ENCODE data around the gene C22orf39. TPM values are rescaled to one million over a fixed set of nuclear protein-coding genes. Genes with fewer than 3 reads are reported as not detected.

Gene C22orf39
- polyA plus RNA-seq, 1 of the 3 experiments (the other 2 are of a cell fraction): 17.7 TPM

- Histone ChIP-seq H2AFZ (ENCODE audit: low read depth) (no peak overlapping the region), H3K4me1 (ENCODE audit: control insufficient read depth in 1 of 2, insufficient read depth in 2 of 2, low read depth in 1 of 2, low read length in 1 of 2) (no peaks in the 10 kb centered on the region)
Observed at GRCh38 chr22:19494001-19494560, 46.6 kb upstream of the C22orf39 start.

GRCh38 chr22:19492504-19493174, 45.1 kb upstream of the C22orf39 start:
- DNase-seq: no peak
- ChIA-PET POLR2A (no interaction called here), CTCF (interaction anchor here (3.9 kb wide), 1 partner anchor 139 kb away, joined by 39 read pairs; no protein-coding TSS in a partner anchor)
- Histone ChIP-seq H3K9me3 (no peaks in the 10 kb centered on the region), H4K20me1 (ENCODE audit: insufficient read depth) (no peaks in the 10 kb centered on the region), H3K79me2 (ENCODE audit: insufficient read depth) (no peaks in the 10 kb centered on the region), H3K4me1 (ENCODE audit: control insufficient read depth in 1 of 2, insufficient read depth in 2 of 2, low read depth in 1 of 2, low read length in 1 of 2) (no peaks in the 10 kb centered on the region), H3K9me2 (no peaks in the 10 kb centered on the region), H3K27me3 (ENCODE audit: insufficient read depth) (no peaks in the 10 kb centered on the region), H3K4me3 (ENCODE audit: low read depth in 2 of 2, low read length in 1 of 2) (no peak overlapping the region), H2AFZ (ENCODE audit: low read depth) (no peak overlapping the region), H3K27ac (ENCODE audit: low read depth in 2 of 2, low read length in 1 of 2) (no peak overlapping the region), H3K4me2 (no peak overlapping the region), H3F3A (replicated peaks; ENCODE audit: insufficient read depth) (peaks cover 3% of the 10 kb centered on the region), H3K36me3 (replicated peaks in 1 of 2; ENCODE audit: control insufficient read depth in 1 of 2, insufficient read depth in 2 of 2, low read length in 1 of 2) (peaks cover 5 to 6% of the 10 kb centered on the region in 2 experiments), H3K9ac (no peak overlapping the region)
- TF ChIP-seq FOXM1 (IDR thresholded peaks at IDR 0.05; ENCODE audit: low read depth) (no peak), EZH2phosphoT487 (IDR thresholded peaks at IDR 0.05; ENCODE audit: borderline replicate concordance, low read depth) (no peak), YY1 (IDR thresholded peaks at IDR 0.05; ENCODE audit: low read depth) (no peak), ZBTB33 (IDR thresholded peaks at IDR 0.05; ENCODE audit: borderline replicate concordance, low read depth) (no peak), TEAD4 (IDR thresholded peaks at IDR 0.05; ENCODE audit: borderline replicate concordance, insufficient read depth) (no peak), MEF2A (IDR thresholded peaks at IDR 0.05; ENCODE audit: borderline replicate concordance, low read depth) (no peak), SMC3 (IDR thresholded peaks at IDR 0.05; ENCODE audit: low read depth, low read length) (no peak), RAD21 (IDR thresholded peaks at IDR 0.05; ENCODE audit: low read length) (no peak), FOXJ3 (CRISPR knock-in tag; IDR thresholded peaks at IDR 0.05) (no peak)
- 92% methylated on average over 5 of the region's 6 CpGs for WGBS (ENCODE audit: low lambda C conversion rate)

More at GRCh38 chr22:19494001-19494560, 46.6 kb upstream of the C22orf39 start:
- Histone ChIP-seq H3K27ac (ENCODE audit: low read depth in 2 of 2, low read length in 1 of 2) (no peak overlapping the region), H3K4me3 (ENCODE audit: low read depth in 2 of 2, low read length in 1 of 2) (no peak overlapping the region), H3K27me3 (ENCODE audit: insufficient read depth) (no peaks in the 10 kb centered on the region), H3K79me2 (ENCODE audit: insufficient read depth) (no peaks in the 10 kb centered on the region), H3K4me2 (no peak overlapping the region), H3K9me2 (no peaks in the 10 kb centered on the region), H4K20me1 (ENCODE audit: insufficient read depth) (no peaks in the 10 kb centered on the region), H3K9ac (no peak overlapping the region), H3F3A (replicated peaks; ENCODE audit: insufficient read depth) (peaks cover 3% of the 10 kb centered on the region), H3K9me3 (no peaks in the 10 kb centered on the region), H3K36me3 (replicated peaks in 1 of 2; ENCODE audit: control insufficient read depth in 1 of 2, insufficient read depth in 2 of 2, low read length in 1 of 2) (peaks cover 5 to 6% of the 10 kb centered on the region in 2 experiments)
- no peak for TF ChIP-seq FOXM1 (IDR thresholded peaks at IDR 0.05; ENCODE audit: low read depth)
- no peak for TF ChIP-seq YY1 (IDR thresholded peaks at IDR 0.05; ENCODE audit: low read depth)
- no peak for TF ChIP-seq TCF12 (IDR thresholded peaks at IDR 0.05)
- TF ChIP-seq CTCF (IDR thresholded peaks at IDR 0.05): no peak
- TF ChIP-seq MXI1 (IDR thresholded peaks at IDR 0.05; ENCODE audit: low read depth, low read length): no peak
- no peak for TF ChIP-seq ELF1 (IDR thresholded peaks at IDR 0.05)
- TF ChIP-seq MAX (IDR thresholded peaks at IDR 0.05; ENCODE audit: low read depth): no peak
- CTCF ChIA-PET: interaction anchor here (3.9 kb wide), 1 partner anchor 137 kb away, joined by 39 read pairs; no protein-coding TSS in a partner anchor
- POLR2A ChIA-PET: no interaction called here
- no peak for DNase-seq
- 95% methylated on average over 5 of the region's 8 CpGs for WGBS (ENCODE audit: low lambda C conversion rate)

Data from SK-N-SH (cell line).